HL-60 (cell line): Measurements from ENCODE around the gene GFOD1.
A peak's percentile ranks its signal among the peaks of the same experiment; 100 is the strongest.

Experiments
- DNase-seq, 2 experiments: peaks; one replicate each; pipeline ENCODE4 v3.0.0-alpha.2; 2010 to 2020; ENCODE audit warnings: low read depth in 1 of 2, low spot score in 1 of 2
- H3K27ac ChIP-seq: fragments of 250-450 bp; sonication (Bioruptor Pico); replicated peaks from 2 replicates; pipeline ENCODE4 v1.5.1; 2020; ENCODE audit warnings: mild to moderate bottlenecking, moderate library complexity
- H3K27me3 ChIP-seq: fragments of 250-450 bp; sonication (Bioruptor Pico); 2 replicates; pipeline ENCODE4 v1.5.1; 2021; ENCODE audit warnings: mild to moderate bottlenecking, moderate library complexity; ENCODE audit not compliant: insufficient read depth, poor library complexity, severe bottlenecking
- H3K4me3 ChIP-seq: replicated peaks from 2 replicates; pipeline ENCODE4 v1.5.1; 2011; ENCODE audit warnings: mild to moderate bottlenecking, control low read depth, low read length; ENCODE audit not compliant: insufficient read depth
- GABPA ChIP-seq: IDR thresholded peaks from 2 replicates; pipeline ENCODE4 v1.6.1; 2012; ENCODE audit warnings: low read depth
- POLR2AphosphoS5 ChIP-seq: IDR thresholded peaks from 2 replicates; pipeline ENCODE4 v1.6.1; 2012; ENCODE audit warnings: low read depth
- REST ChIP-seq: IDR thresholded peaks from 2 replicates; pipeline ENCODE4 v1.6.1; 2012; ENCODE audit warnings: low read depth; ENCODE audit not compliant: insufficient replicate concordance
- SPI1 ChIP-seq: IDR thresholded peaks from 2 replicates; pipeline ENCODE4 v1.6.1; 2012; ENCODE audit warnings: low read depth, mild to moderate bottlenecking, borderline replicate concordance
- TF ChIP-seq, protein P1 (sequence below): IDR thresholded peaks from one replicate; pipeline ENCODE4 v1.5.1; 2011; ENCODE audit warnings: low read length, control low read depth, inconsistent platforms; ENCODE audit not compliant: insufficient read depth

The GFOD1 gene

GRCh38 chr6:13450628-13451027, 36.8 kb downstream of the GFOD1 start:
- no peak for DNase-seq
- H3K4me3 ChIP-seq = no peak overlapping the region
- TF ChIP-seq REST (no peak), SPI1 (no peak), POLR2AphosphoS5 (no peak), GABPA (no peak)
- TF ChIP-seq, protein P1, sequence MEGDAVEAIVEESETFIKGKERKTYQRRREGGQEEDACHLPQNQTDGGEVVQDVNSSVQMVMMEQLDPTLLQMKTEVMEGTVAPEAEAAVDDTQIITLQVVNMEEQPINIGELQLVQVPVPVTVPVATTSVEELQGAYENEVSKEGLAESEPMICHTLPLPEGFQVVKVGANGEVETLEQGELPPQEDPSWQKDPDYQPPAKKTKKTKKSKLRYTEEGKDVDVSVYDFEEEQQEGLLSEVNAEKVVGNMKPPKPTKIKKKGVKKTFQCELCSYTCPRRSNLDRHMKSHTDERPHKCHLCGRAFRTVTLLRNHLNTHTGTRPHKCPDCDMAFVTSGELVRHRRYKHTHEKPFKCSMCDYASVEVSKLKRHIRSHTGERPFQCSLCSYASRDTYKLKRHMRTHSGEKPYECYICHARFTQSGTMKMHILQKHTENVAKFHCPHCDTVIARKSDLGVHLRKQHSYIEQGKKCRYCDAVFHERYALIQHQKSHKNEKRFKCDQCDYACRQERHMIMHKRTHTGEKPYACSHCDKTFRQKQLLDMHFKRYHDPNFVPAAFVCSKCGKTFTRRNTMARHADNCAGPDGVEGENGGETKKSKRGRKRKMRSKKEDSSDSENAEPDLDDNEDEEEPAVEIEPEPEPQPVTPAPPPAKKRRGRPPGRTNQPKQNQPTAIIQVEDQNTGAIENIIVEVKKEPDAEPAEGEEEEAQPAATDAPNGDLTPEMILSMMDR = no peak

GRCh38 chr6:13447949-13448724, 39.3 kb downstream of the GFOD1 start:
- peak; percentile 55 to 82 for DNase-seq
- H3K27ac ChIP-seq = peak overlapping the region; percentile 61
- TF ChIP-seq POLR2AphosphoS5 = no peak
- peak; percentile 33; the same call in 1 of the 2 replicates for TF ChIP-seq SPI1
- no peaks in the 10 kb centered on the region for H3K27me3 ChIP-seq
- H3K4me3 ChIP-seq = no peak overlapping the region

More at GRCh38 chr6:13450628-13451027, 36.8 kb downstream of the GFOD1 start:
- H3K27ac ChIP-seq = no peak overlapping the region
- no peaks in the 10 kb centered on the region for H3K27me3 ChIP-seq

DNA sequence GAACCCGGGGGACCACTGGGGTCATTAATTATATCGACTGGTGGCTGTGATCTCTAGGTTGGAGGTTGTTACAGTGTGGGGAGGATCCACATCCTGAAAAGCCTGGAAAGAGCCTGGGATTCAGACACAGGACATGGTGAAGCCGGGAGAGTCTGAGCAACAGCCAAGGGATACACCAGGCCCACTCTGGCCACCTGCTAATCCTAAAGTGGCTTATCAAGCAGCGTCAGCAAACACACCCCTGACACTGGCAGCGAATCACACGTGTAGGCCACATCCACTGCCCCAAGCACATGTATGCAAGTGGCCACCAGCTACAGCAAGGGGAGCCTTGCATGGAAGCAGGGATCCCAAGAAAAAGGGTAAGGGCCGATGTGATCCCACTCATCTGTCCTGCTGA, 41.0 kb downstream of the GFOD1 start:
- no peak overlapping the region for H3K27ac ChIP-seq

More for the DNA sequence above, 41.0 kb downstream of the GFOD1 start:
- Histone ChIP-seq H3K4me3 (no peak overlapping the region), H3K27me3 (no peaks in the 10 kb centered on the region)
- no peak for DNase-seq
- TF ChIP-seq SPI1 = no peak
- TF ChIP-seq GABPA = no peak
- TF ChIP-seq, protein P1 = no peak
- no peak for TF ChIP-seq POLR2AphosphoS5
- no peak for TF ChIP-seq REST
